GM21529 (cell line): Measurements from ENCODE around the gene BMPR2.
"Not testable (repeated sequence)": the region's sequence is repeated elsewhere in the genome, so short reads cannot be mapped to it uniquely, and the experiment has no call there.

Experiments used
- ATAC-seq: cut with Tn5 transposase; IDR thresholded peaks from one replicate; pipeline ENCODE4 v1.9.1; 2021; ENCODE audit not compliant: unreplicated experiment

BMPR2 gene

GRCh38 chr2:202375609-202376408, at the start of gene BMPR2:
Gene BMPR2, plus strand, starts transcription at chr2:202376327. Its CDS starts 1,148 bp downstream, at chr2:202377475.
- ATAC-seq, result peak; percentile 68

GRCh38 chr2:202327858-202328257, 48.3 kb upstream of the BMPR2 start:
- ATAC-seq, result no peak

GRCh38 chr2:202335791-202336467, 40.2 kb upstream of the BMPR2 start:
- no peak for ATAC-seq

- no peak for ATAC-seq
These were observed 39.0 kb upstream of the BMPR2 start for GRCh38 chr2:202337151-202337550.

- no peak for ATAC-seq
These were observed 38.3 kb upstream of the BMPR2 start for GRCh38 chr2:202337706-202338346.

- no peak for ATAC-seq
These were observed 36.9 kb upstream of the BMPR2 start for GRCh38 chr2:202339071-202339870.

- no peak for ATAC-seq
These were observed 31.9 kb upstream of the BMPR2 start for GRCh38 chr2:202344178-202344577.

- ATAC-seq, result no peak
These were observed 29.9 kb upstream of the BMPR2 start for GRCh38 chr2:202346180-202346579.

- ATAC-seq, result no peak
These were observed 22.7 kb upstream of the BMPR2 start for GRCh38 chr2:202353430-202353829.

GRCh38 chr2:202355993-202356505, 20.1 kb upstream of the BMPR2 start:
- ATAC-seq, result no peak

- not testable (repeated sequence) for ATAC-seq
These were observed 17.2 kb upstream of the BMPR2 start for GRCh38 chr2:202358924-202359323.

GRCh38 chr2:202360646-202361045, 15.5 kb upstream of the BMPR2 start:
- no peak for ATAC-seq

- ATAC-seq, result no peak
These were observed 15.0 kb upstream of the BMPR2 start for GRCh38 chr2:202361108-202361507.

GRCh38 chr2:202373490-202373889, 2.6 kb upstream of the BMPR2 start:
- ATAC-seq, result no peak

GRCh38 chr2:202374383-202374782, 1.7 kb upstream of the BMPR2 start:
- ATAC-seq, result not testable (repeated sequence)

- ATAC-seq, result no peak
These were observed 1.0 kb upstream of the BMPR2 start for GRCh38 chr2:202375033-202375608.

- peak; percentile 26 for ATAC-seq
These were observed 506 bp downstream of the BMPR2 start for GRCh38 chr2:202376460-202377206.

GRCh38 chr2:202377207-202377761, 1.2 kb downstream of the BMPR2 start:
- no peak for ATAC-seq

- ATAC-seq, result no peak
These were observed 1.9 kb downstream of the BMPR2 start for GRCh38 chr2:202378001-202378400.
